Embryonic facial prominence (tissue), 1 donor: Measurements from ENCODE around the gene CIT.
"Not testable (repeated sequence)": the region's sequence is repeated elsewhere in the genome, so short reads cannot be mapped to it uniquely, and the experiment has no call there.

Source experiments
- DNase-seq: peaks from one replicate; pipeline ENCODE4 v3.0.0-alpha.2; 2016; ENCODE audit errors: extremely low spot score

The CIT gene

DNA sequence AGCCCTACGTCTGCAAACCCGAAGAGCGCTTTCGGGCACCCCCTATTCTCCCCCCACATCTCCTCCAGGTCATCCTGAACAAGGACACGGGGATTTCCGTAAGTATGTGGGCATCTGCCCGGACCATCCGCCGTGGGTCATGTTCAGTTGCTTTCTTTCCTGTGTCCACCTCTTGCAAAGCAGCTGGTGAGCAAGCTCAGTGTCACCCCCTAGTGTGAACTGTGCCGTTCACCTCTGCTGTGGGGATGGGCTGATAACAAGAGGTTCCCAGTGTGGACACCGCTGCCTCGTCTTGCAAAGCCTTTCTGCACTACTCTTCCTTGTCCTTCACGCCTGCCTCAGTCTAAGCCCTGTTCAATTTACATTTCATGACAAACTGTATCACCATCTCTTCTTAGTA is 200.5 kb downstream of the CIT start:
- no peak for DNase-seq

- DNase-seq = no peak
Measured at GRCh38 chr12:119676022-119676421, 201.1 kb downstream of the CIT start.

DNA sequence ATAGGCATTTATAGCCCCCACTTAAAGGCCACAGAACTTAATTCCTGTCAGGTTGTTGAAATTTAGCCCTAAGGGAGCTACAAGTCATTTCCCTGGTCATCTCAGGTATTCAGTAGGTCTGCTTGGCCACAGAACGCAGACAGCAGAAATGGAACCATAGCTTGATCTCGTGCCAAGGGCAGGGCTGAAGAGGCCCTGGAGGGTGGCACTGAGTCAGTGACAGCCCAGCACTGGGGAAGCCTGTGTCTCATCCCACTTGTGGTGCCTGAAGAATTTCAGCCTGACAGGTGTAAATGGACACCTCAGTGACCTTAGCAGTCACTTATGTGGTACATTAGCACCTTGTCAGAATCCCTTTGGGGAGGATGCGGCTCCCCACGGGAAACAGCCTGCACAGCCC is 202.6 kb downstream of the CIT start:
- no peak for DNase-seq

- no peak for DNase-seq
Measured at GRCh38 chr12:119673634-119674033, 203.5 kb downstream of the CIT start.

GRCh38 chr12:119672194-119672593 is 204.9 kb downstream of the CIT start:
- no peak for DNase-seq

- DNase-seq = no peak
Measured at GRCh38 chr12:119671070-119671469, 206.1 kb downstream of the CIT start.

- no peak for DNase-seq
Measured at GRCh38 chr12:119669744-119670472, 207.2 kb downstream of the CIT start.

GRCh38 chr12:119668324-119668841 is 208.7 kb downstream of the CIT start:
- no peak for DNase-seq

DNA sequence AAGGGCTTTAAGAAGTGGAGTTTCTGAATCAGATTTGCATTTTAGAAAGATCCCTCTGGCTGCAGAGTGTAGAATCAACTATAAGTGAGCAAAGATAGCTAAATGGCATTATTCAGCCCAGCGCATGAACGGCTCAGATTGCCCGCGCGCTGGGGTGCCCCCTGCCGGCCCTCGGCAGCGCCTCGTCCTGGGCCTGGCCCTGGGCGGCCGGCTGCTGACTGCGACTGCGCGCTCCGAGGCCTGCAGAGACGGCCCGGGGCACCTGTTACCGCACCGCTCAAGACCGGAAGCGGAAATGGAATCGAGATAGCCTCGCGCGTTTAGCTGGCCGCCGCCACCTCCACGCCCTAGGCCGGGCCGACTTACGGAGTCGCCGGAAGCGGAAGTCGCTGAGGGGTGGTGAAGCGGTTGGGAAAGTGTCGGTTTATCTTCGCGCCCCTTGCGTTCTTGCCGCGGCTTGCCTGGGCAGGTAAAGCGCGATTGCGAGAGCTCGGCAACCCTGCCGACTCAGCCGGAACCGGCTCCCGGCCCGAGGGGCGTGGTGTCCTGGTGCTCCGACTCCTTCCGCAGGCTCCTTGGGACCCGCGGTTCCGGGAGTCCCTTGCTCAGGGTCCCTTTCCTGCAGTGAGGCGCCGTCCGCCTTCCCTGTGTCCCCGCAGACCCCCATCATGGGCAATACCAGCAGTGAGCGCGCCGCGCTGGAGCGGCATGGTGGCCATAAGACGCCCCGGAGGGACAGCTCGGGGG is 209.4 kb downstream of the CIT start, which contains the start of gene PRKAB1:
Gene PRKAB1, plus strand, starts transcription at position 557 of the 747 bp plus-strand sequence. Its CDS starts 112 bp downstream, at position 669.
- peak; percentile 85 for DNase-seq

GRCh38 chr12:119666900-119667576 is 210.1 kb downstream of the CIT start:
- DNase-seq = no peak

DNA sequence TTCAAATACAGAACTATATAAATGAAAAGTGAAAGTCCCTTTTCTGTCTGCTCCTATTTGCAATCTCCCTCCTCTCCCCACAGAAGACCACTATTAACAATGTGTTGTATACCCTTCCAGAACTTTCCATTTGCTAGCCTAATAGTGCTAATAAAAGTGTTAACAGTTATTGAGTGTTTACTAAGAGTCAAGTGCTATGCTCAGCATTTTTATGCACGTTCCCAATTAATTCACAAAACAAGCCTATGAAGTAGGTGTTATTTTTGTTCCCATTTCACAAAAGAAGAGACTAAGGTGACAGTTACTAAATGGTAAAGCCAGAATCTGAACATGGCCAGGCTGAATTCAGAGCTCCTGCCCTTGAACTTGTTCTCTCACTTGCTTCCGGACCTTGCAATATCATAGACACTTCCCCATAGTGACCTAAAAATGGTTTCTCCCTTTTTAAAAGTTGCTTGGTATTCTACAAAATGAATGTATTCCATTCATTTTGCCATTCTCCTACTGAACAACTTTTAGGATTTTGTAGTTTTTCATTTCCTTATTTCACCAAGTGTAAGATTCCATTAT is 210.8 kb downstream of the CIT start:
- no peak for DNase-seq

DNA sequence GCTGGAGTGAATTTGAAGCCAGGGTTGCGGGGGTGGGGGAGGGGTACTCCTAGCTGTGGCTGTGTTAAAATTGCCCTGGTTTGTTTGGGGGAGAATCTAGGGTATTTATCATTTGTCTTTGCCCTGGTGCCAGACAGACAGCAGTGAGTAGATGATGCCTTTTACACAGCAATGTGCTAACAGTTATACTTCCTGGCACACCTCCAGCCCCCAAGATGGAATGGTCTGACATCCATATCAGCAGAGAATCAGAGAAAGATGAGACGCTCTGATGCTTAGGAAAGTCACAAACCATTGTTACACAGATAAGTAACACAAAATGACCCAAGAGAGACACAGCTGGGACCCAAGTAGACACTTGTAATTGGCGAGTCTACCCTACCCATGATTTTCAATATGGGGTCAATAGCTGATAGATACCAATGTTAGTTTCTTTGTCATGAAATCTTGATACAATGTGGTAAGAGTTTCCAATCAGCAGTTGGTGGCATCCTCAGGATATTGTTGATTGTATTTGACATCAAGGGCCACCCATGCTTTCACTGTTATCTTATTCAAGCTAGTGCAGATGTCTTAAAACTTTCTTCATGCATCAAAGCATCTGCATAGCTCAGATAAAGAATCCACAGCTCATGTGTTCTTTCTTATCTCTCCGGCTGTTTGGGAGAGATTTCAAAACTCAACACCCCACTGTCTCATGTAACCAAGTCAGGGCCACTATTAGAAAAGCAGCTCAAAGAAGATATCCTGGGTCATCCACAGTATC is 211.8 kb downstream of the CIT start:
- DNase-seq = no peak

DNA sequence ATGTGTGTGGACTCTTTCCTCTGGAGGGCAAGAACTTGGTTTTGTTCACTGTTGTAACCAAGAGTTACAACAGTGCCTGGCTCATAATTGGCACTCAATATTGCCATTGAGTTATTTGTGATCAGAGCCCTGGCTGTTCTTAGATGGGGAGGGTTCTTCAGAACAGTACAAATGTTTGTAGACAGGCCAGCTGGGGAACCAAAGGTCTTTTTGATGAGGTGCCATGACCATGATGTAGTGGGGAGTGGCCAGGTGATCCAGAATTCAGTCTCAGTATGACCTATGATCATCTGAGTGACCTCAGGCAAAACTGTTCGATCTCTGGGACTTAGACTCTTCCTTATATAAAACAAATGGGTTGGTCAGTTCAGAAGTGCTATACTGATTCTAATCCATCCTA is 212.5 kb downstream of the CIT start:
- no peak for DNase-seq

GRCh38 chr12:119661882-119662281 is 215.2 kb downstream of the CIT start:
- no peak for DNase-seq

- no peak for DNase-seq
Measured at GRCh38 chr12:119660076-119660475, 217.0 kb downstream of the CIT start.

DNA sequence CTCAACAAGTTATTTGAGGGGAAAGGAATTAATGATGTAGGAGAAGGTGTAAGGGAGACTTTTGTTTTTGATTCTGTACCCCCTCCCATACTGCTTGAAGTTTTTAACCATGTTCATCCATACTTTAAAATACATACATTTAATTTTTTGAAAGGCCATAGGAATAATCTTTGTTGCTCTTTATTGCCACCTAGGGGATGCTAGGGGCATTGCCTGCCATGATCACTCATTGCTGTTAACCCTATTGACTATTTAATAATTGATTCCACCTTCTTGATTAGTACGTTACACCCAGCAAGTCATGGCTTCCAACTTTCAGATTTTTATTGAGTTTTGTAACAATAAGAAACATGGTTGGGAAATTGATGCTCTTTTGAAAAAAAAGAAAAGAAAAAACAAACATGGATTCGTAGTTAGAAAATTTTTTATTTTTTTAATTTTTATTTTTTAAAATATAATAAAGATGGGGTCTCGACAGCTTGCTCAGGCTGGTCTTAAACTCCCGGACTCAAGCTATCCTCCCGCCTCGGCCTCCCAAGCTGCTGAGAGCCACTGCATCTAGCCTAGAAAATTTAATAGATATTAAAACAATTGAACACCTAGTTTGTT is 217.7 kb downstream of the CIT start:
- peak; percentile 27 for DNase-seq

DNA sequence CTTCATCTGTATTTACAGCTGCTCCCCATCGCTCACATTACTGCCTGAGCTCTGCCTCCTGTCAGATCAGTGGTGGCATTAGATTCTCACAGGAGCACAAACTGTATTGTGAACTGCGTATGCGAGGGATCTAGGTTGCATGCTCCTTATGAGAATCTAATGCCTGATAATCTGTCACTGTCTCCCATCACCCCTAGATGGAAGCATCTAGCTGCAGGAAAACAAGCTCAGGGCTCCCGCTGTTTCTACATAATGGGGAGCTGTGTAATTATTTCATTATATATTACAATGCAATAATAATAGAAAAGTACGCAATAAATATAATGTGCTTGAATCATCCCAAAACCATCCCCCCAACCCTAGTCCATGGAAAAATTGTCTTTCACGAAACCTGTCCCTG is 219.0 kb downstream of the CIT start:
- not testable (repeated sequence) for DNase-seq

DNA sequence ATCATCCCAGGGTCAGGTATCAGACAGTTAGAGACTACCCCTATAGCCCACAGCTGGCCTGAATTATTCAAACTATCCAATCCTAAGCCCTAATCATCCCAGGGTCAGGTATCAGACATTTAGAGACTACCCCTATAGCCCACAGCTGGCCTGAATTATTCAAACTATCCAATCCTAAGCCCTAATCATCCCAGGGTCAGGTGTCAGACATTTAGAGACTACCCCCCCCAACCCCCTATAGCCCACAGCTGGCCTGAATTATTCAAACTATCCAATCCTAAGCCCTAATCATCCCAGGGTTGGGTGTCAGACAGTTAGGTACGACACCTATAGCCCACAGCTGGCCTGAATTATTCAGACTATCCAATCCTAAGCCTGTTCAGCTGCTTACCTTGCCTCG is 220.1 kb downstream of the CIT start:
- not testable (repeated sequence) for DNase-seq

- DNase-seq = no peak
Measured at GRCh38 chr12:119652665-119653064, 224.5 kb downstream of the CIT start.

- no peak for DNase-seq
Measured at GRCh38 chr12:119649202-119649808, 227.8 kb downstream of the CIT start.
